ENCODE data around the gene KIF23.

KIF23 gene

DNA sequence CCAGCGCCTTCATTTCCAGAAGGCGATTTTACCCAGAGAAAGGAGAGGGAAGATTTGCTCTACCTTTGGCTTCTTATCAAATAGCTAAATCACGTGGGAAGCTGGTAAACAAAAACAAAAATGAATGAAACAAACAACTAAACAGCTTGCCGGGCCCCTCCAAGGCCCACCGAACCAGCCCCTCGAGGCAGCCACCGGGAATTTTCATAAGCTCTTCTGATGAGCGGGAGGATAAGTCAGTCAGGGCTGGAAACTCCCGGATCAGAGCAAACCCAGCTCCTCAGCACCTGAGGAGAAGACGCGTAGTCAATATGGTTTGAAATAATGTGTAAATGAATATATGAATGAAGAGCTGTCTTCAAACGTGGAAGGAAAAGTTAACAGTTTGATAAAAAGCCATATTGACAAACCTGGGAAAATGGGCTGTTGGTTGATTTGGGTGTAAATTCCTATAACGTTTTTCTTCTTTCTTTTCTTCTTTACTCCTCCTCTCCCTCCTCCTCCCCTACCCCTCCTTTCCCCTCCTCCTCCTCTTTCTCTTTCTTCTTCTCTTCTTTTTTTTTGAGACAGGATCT lies 49.1 kb downstream of the KIF23 start:
- no peak for DNase-seq (ENCODE audit: extremely low read depth, insufficient read length)
- H3K4me3 ChIP-seq (replicated peaks; ENCODE audit: low read depth, low read length) = peak overlapping the region; percentile 58
- H3K27me3 ChIP-seq (replicated peaks; ENCODE audit: control insufficient read depth, insufficient read depth, low read length) = no peaks in the 10 kb centered on the region
- TF ChIP-seq, protein P1, sequence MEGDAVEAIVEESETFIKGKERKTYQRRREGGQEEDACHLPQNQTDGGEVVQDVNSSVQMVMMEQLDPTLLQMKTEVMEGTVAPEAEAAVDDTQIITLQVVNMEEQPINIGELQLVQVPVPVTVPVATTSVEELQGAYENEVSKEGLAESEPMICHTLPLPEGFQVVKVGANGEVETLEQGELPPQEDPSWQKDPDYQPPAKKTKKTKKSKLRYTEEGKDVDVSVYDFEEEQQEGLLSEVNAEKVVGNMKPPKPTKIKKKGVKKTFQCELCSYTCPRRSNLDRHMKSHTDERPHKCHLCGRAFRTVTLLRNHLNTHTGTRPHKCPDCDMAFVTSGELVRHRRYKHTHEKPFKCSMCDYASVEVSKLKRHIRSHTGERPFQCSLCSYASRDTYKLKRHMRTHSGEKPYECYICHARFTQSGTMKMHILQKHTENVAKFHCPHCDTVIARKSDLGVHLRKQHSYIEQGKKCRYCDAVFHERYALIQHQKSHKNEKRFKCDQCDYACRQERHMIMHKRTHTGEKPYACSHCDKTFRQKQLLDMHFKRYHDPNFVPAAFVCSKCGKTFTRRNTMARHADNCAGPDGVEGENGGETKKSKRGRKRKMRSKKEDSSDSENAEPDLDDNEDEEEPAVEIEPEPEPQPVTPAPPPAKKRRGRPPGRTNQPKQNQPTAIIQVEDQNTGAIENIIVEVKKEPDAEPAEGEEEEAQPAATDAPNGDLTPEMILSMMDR (IDR thresholded peaks at IDR 0.05; ENCODE audit: insufficient read depth, low read length, poor library complexity, severe bottlenecking) = no peak
- no peaks in the 10 kb centered on the region for H3K36me3 ChIP-seq (ENCODE audit: control insufficient read depth, insufficient read depth, low read length)

DNA sequence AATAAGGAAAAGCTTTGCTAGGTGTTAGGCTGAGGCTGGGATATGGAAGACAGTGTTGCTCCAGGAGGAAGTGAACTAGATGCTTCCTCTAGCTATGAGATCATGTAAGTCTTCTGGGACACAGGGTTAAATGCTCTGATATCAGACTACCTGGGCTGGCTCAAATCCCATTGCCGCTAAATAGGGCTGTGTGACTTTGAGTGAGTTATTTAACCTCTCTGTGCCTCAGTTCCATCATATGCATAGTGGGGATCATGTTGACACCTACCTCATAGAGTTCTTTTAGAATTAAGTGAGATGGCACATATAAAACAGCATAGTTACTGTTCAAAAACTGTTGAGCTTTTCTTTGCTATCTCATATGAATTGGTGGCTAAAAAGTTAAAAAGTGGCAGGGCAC lies 51.1 kb downstream of the KIF23 start:
- no peaks in the 10 kb centered on the region for H3K27me3 ChIP-seq (replicated peaks; ENCODE audit: control insufficient read depth, insufficient read depth, low read length)
- H3K36me3 ChIP-seq (ENCODE audit: control insufficient read depth, insufficient read depth, low read length) = no peaks in the 10 kb centered on the region
- no peak overlapping the region for H3K4me3 ChIP-seq (replicated peaks; ENCODE audit: low read depth, low read length)
- TF ChIP-seq, protein P1 (IDR thresholded peaks at IDR 0.05; ENCODE audit: insufficient read depth, low read length, poor library complexity, severe bottlenecking) = no peak
- DNase-seq (ENCODE audit: extremely low read depth, insufficient read length) = no peak

DNA sequence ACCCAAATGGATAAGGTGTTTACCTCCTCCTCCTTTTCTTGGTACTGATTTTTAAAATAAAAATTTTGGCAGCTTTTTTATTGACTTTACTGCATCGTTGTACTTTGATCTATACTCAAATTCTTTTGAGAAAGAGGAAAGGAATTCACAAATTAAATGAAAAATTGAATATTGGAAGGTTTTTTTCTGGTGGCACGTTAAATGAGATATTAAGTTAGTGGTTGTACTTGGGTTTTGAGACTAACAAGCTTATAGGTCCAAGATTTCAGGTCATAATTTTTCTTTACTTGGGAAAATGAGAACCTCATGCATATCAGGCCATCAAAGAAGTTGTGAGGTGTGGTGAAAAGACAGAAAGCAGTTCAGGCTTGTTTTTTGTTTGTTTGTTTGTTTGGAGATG lies 52.6 kb downstream of the KIF23 start:
- TF ChIP-seq, protein P1 (IDR thresholded peaks at IDR 0.05; ENCODE audit: insufficient read depth, low read length, poor library complexity, severe bottlenecking) = no peak
- no peak for DNase-seq (ENCODE audit: extremely low read depth, insufficient read length)
- no peaks in the 10 kb centered on the region for H3K36me3 ChIP-seq (ENCODE audit: control insufficient read depth, insufficient read depth, low read length)
- no peak overlapping the region for H3K4me3 ChIP-seq (replicated peaks; ENCODE audit: low read depth, low read length)
- H3K27me3 ChIP-seq (replicated peaks; ENCODE audit: control insufficient read depth, insufficient read depth, low read length) = no peaks in the 10 kb centered on the region

DNA sequence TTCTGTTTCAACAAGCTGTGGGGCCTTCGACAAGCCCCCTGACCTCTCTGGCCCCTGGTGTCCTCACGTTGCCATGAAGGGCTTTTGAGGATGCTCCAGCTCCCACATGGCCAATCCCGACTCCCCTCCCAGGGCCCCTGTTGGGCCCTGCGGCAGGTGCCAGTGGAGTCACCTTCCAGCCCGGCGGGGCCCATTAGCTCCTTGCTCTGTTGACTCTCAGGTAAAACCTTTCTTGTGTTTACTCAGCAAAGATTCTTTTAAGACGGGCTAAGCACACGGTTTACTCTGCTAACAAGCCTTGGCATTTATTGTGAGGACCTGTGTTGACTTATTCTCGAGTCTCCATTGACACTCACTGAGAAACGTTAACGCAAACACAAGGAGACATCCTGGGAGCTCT lies 53.5 kb downstream of the KIF23 start:
- Histone ChIP-seq H3K27me3 (replicated peaks; ENCODE audit: control insufficient read depth, insufficient read depth, low read length) (no peaks in the 10 kb centered on the region), H3K36me3 (ENCODE audit: control insufficient read depth, insufficient read depth, low read length) (no peaks in the 10 kb centered on the region), H3K4me3 (replicated peaks; ENCODE audit: low read depth, low read length) (no peak overlapping the region)
- TF ChIP-seq, protein P1 (IDR thresholded peaks at IDR 0.05; ENCODE audit: insufficient read depth, low read length, poor library complexity, severe bottlenecking) = no peak
- no peak for DNase-seq (ENCODE audit: extremely low read depth, insufficient read length)

DNA sequence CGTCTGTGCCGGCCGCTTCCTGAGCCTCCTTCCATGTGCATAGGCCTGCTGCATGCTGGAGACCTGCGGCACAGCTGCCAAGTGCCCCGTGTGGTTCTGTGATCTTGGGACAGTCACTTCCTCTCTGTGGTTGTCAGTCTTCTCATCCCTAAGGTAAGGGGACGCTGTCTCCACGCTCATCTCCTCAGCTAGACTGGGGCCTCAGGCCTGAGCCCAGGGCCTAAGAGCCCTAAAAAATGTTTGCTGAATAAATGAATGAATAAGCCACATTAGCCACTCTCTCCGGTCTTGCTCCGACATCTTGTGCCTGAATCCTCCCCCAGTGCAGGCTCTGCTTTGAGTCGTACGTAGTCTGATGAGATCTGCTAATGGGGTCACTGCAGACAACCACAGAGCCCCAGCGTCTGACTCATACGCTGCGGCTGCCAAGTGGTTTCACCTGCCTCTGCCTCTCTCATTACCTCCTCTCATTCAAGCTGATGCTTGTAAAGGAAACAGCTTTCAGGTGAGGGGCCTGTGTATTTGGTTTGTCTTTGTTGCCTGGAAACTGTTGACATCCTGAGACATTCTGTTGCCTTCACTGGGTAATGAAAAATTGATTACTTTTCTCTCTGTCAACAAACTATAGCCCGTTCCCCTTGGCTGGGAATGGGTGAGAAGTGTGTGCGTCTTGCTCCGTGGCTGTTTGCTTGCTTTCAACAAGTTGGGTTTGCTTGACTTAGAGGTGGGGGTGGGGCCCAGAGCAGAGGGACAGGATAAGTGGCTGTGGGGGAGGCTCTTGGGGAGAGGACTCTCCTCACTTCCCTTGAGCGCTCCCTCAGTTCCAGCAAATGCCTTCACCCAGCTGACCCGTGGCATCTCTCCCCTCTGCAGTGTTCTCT lies 54.3 kb downstream of the KIF23 start:
- TF ChIP-seq, protein P1 (IDR thresholded peaks at IDR 0.05; ENCODE audit: insufficient read depth, low read length, poor library complexity, severe bottlenecking) = no peak
- Histone ChIP-seq H3K27me3 (replicated peaks; ENCODE audit: control insufficient read depth, insufficient read depth, low read length) (no peaks in the 10 kb centered on the region), H3K4me3 (replicated peaks; ENCODE audit: low read depth, low read length) (no peak overlapping the region), H3K36me3 (ENCODE audit: control insufficient read depth, insufficient read depth, low read length) (no peaks in the 10 kb centered on the region)
- peak; percentile 74 for DNase-seq (ENCODE audit: extremely low read depth, insufficient read length)
